ENCODE results near the gene GTF2E1.
"Not testable (repeated sequence)": the region's sequence is repeated elsewhere in the genome, so short reads cannot be mapped to it uniquely, and the experiment has no call there.

GTF2E1 gene

GRCh38 chr3:120742198-120742848 is at the start of gene GTF2E1, which contains the start of gene RABL3:
GTF2E1 (plus strand) TSS chr3:120742744; CDS start chr3:120750553, 7,809 bp downstream.
RABL3 (minus strand) TSS chr3:120742516; CDS start chr3:120742507, 9 bp downstream.
- DNase-seq: peak; percentile 100

GRCh38 chr3:120693439-120694171 is 48.9 kb upstream of the GTF2E1 start:
- no peak for DNase-seq

GRCh38 chr3:120699333-120699732 is 43.2 kb upstream of the GTF2E1 start:
- DNase-seq: no peak

GRCh38 chr3:120705884-120706582 is 36.5 kb upstream of the GTF2E1 start:
- DNase-seq: no peak

GRCh38 chr3:120706950-120707349 is 35.6 kb upstream of the GTF2E1 start:
- DNase-seq: no peak

GRCh38 chr3:120708408-120708807 is 34.1 kb upstream of the GTF2E1 start:
- DNase-seq: no peak

GRCh38 chr3:120710369-120710768 is 32.2 kb upstream of the GTF2E1 start:
- no peak for DNase-seq

GRCh38 chr3:120713262-120713661 is 29.3 kb upstream of the GTF2E1 start:
- no peak for DNase-seq

- not testable (repeated sequence) for DNase-seq
Measured at GRCh38 chr3:120719167-120719834, 23.2 kb upstream of the GTF2E1 start.

- DNase-seq: no peak
Measured at GRCh38 chr3:120726791-120727190, 15.8 kb upstream of the GTF2E1 start.

GRCh38 chr3:120730576-120731542 is 11.7 kb upstream of the GTF2E1 start:
- no peak for DNase-seq

GRCh38 chr3:120738006-120738405 is 4.5 kb upstream of the GTF2E1 start:
- not testable (repeated sequence) for DNase-seq

- DNase-seq: no peak
Measured at GRCh38 chr3:120741320-120741719, 1.2 kb upstream of the GTF2E1 start.

- peak; percentile 64 for DNase-seq
Measured at GRCh38 chr3:120741837-120742197, 727 bp upstream of the GTF2E1 start.

- DNase-seq: no peak
Measured at GRCh38 chr3:120742849-120743365, 363 bp downstream of the GTF2E1 start.

- no peak for DNase-seq
Measured at GRCh38 chr3:120743556-120744195, 1.1 kb downstream of the GTF2E1 start.

GRCh38 chr3:120745466-120745865 is 2.9 kb downstream of the GTF2E1 start:
- DNase-seq: no peak

GRCh38 chr3:120749843-120750242 is 7.3 kb downstream of the GTF2E1 start:
- no peak for DNase-seq

- DNase-seq: no peak
Measured at GRCh38 chr3:120752230-120752629, 9.7 kb downstream of the GTF2E1 start.

GRCh38 chr3:120752865-120753264 is 10.3 kb downstream of the GTF2E1 start:
- DNase-seq: no peak

GRCh38 chr3:120753810-120754209 is 11.3 kb downstream of the GTF2E1 start:
- peak; percentile 11 for DNase-seq

All from MV-4-11 (cell line).